MM.1S (cell line): ENCODE measurements around the gene OLFM2.

Experiments
- CTCF ChIP-seq: fragments of 300-600 bp; sonication (generic); IDR thresholded peaks from 2 replicates; pipeline ENCODE4 v1.5.1; 2016; ENCODE audit warnings: antibody characterized with exemption, low read length, mixed read lengths
- EZH2 ChIP-seq: fragments of 300-600 bp; sonication (generic); optimal IDR thresholded peaks from 2 replicates; pipeline ENCODE3; 2017; ENCODE audit warnings: low read depth, mild to moderate bottlenecking, antibody characterized with exemption, low read length, mixed read lengths
- EZH2phosphoT487 ChIP-seq: fragments of 300-600 bp; sonication (generic); IDR thresholded peaks from 2 replicates; pipeline ENCODE4 v1.6.1; 2018; ENCODE audit warnings: antibody characterized with exemption, low read length

- no peak for TF ChIP-seq CTCF
- TF ChIP-seq EZH2, result no peak
- TF ChIP-seq EZH2phosphoT487, result no peak
Measured at GRCh38 chr19:9875031-9875627, 61.2 kb downstream of the OLFM2 start.
